Neural cell (in vitro differentiated cells): Measurements from ENCODE around the gene TLR2. TPM values are rescaled to one million over a fixed set of nuclear protein-coding genes. Genes with fewer than 3 reads are reported as not detected.

ENCODE experiments used
- H2AFZ ChIP-seq: fragments of 200-600, 300-800 bp; sonication (generic), shearing (Covaris generic); 2 replicates; pipeline ENCODE4 v1.6.0; 2014; ENCODE audit warnings: low read depth, mild to moderate bottlenecking, antibody characterized with exemption, low read length, moderate library complexity
- H3F3A ChIP-seq: fragments of 200-600 bp; shearing (Covaris generic); 2 replicates; pipeline ENCODE4 v1.6.1; 2016; ENCODE audit warnings: mild to moderate bottlenecking, moderate library complexity, mixed read lengths, antibody characterized with exemption, low read length; ENCODE audit not compliant: insufficient read depth, poor library complexity, severe bottlenecking
- H3K27ac ChIP-seq: fragments of 200-600, 300-800 bp; sonication (generic), shearing (Covaris generic); 2 replicates; pipeline ENCODE4 v1.5.1; 2014; ENCODE audit warnings: mild to moderate bottlenecking, low read length, moderate library complexity
- H3K27me3 ChIP-seq: fragments of 300-800, 200-600 bp; sonication (generic), shearing (Covaris generic); 2 replicates; pipeline ENCODE4 v1.6.0; 2014; ENCODE audit warnings: mild to moderate bottlenecking, low read depth, low read length, moderate library complexity; ENCODE audit not compliant: insufficient read depth
- H3K36me3 ChIP-seq: fragments of 300-800, 200-600 bp; sonication (generic), shearing (Covaris generic); 2 replicates; pipeline ENCODE4 v1.5.1; 2014; ENCODE audit warnings: mild to moderate bottlenecking, antibody characterized with exemption, low read length, moderate library complexity; ENCODE audit not compliant: insufficient read depth
- H3K4me2 ChIP-seq: fragments of 300-800, 200-600 bp; sonication (generic), shearing (Covaris generic); 2 replicates; pipeline ENCODE4 v1.6.0; 2014; ENCODE audit warnings: mild to moderate bottlenecking, low read length
- H3K4me3 ChIP-seq: fragments of 300-800, 200-600 bp; sonication (generic), shearing (Covaris generic); 2 replicates; pipeline ENCODE4 v1.5.1; 2014; ENCODE audit warnings: mild to moderate bottlenecking, low read length, moderate library complexity
- H3K79me2 ChIP-seq: fragments of 200-600 bp; shearing (Covaris generic); replicated peaks from 2 replicates; pipeline ENCODE4 v1.6.0; 2014; ENCODE audit warnings: mild to moderate bottlenecking, low read length, moderate library complexity; ENCODE audit not compliant: insufficient read depth
- H3K9ac ChIP-seq: fragments of 300-800, 200-600 bp; sonication (generic), shearing (Covaris generic); 2 replicates; pipeline ENCODE4 v1.6.1; 2016; ENCODE audit warnings: mild to moderate bottlenecking, low read length, mixed read lengths
- H3K9me2 ChIP-seq: fragments of 200-600 bp; shearing (Covaris generic); 2 replicates; pipeline ENCODE4 v1.6.1; 2016; ENCODE audit warnings: mild to moderate bottlenecking, low read length, mixed read lengths; ENCODE audit not compliant: insufficient read depth
- H3K9me3 ChIP-seq: fragments of 200-600, 300-800 bp; sonication (generic), shearing (Covaris generic); 2 replicates; pipeline ENCODE4 v1.6.1; 2016; ENCODE audit warnings: mild to moderate bottlenecking, mixed run types, low read length, moderate library complexity, mixed read lengths
- H4K20me1 ChIP-seq: fragments of 200-600 bp; shearing (Covaris generic); 2 replicates; pipeline ENCODE4 v1.6.1; 2016; ENCODE audit warnings: mild to moderate bottlenecking, mixed run types; ENCODE audit not compliant: insufficient read depth
- CTCF ChIP-seq: fragments of 450-650 bp; IDR thresholded peaks from 2 replicates; pipeline ENCODE4 v1.5.1; 2014; ENCODE audit warnings: antibody characterized with exemption, mild to moderate bottlenecking, moderate library complexity; ENCODE audit not compliant: poor library complexity, severe bottlenecking
- EP300 ChIP-seq: fragments of 450-650 bp; conservative IDR thresholded peaks from 2 replicates; pipeline ENCODE4 v1.6.1; 2014; ENCODE audit warnings: antibody characterized with exemption, mild to moderate bottlenecking, moderate library complexity; ENCODE audit not compliant: poor library complexity, severe bottlenecking
- EZH2 ChIP-seq: fragments of 200-600, 300-800 bp; shearing (Covaris generic), sonication (generic); IDR thresholded peaks from 2 replicates; pipeline ENCODE4 v1.6.1; 2014; ENCODE audit warnings: antibody characterized with exemption, low read length, borderline replicate concordance, mild to moderate bottlenecking; ENCODE audit not compliant: insufficient read depth, poor library complexity, severe bottlenecking
- MXI1 ChIP-seq: fragments of 450-650 bp; conservative IDR thresholded peaks from 2 replicates; pipeline ENCODE4 v1.6.1; 2014; ENCODE audit warnings: antibody characterized with exemption, mild to moderate bottlenecking; ENCODE audit not compliant: poor library complexity, severe bottlenecking
- POLR2AphosphoS5 ChIP-seq: IDR thresholded peaks from 2 replicates; pipeline ENCODE4 v1.6.1; 2012
- RAD21 ChIP-seq: fragments of 450-650 bp; conservative IDR thresholded peaks from 2 replicates; pipeline ENCODE4 v1.6.1; 2014; ENCODE audit warnings: antibody characterized with exemption, mild to moderate bottlenecking, moderate library complexity
- REST ChIP-seq: IDR thresholded peaks from 2 replicates; pipeline ENCODE4 v1.6.1; 2012; ENCODE audit warnings: borderline replicate concordance
- SMC3 ChIP-seq: fragments of 450-650 bp; conservative IDR thresholded peaks from 2 replicates; pipeline ENCODE4 v1.6.1; 2014; ENCODE audit warnings: antibody characterized with exemption, mild to moderate bottlenecking, moderate library complexity; ENCODE audit not compliant: poor library complexity
- TAF1 ChIP-seq: IDR thresholded peaks from 2 replicates; pipeline ENCODE4 v1.6.1; 2012; ENCODE audit warnings: low read depth
- polyA plus RNA-seq: library from polyadenylated mRNA; depleted of rRNA; stranded (reverse); fragments of >200 nt; gene quantifications from 2 replicates; pipeline ENCODE4 v1.2.3, GENCODE V29; 2014

The TLR2 gene
- polyA plus RNA-seq, 1 donor from 2014 or later, result not detected

GRCh38 chr4:153649572-153649991 is 34.5 kb upstream of the TLR2 start:
- H3K4me2 ChIP-seq, result no peak overlapping the region
- H3K27ac ChIP-seq, result no peak overlapping the region
- no peaks in the 10 kb centered on the region for H3K9me3 ChIP-seq
- H3K4me3 ChIP-seq, result no peak overlapping the region
- no peak overlapping the region for H2AFZ ChIP-seq
- H3F3A ChIP-seq, result no peaks in the 10 kb centered on the region
- no peaks in the 10 kb centered on the region for H4K20me1 ChIP-seq
- H3K36me3 ChIP-seq, result no peaks in the 10 kb centered on the region
- TF ChIP-seq SMC3 (peak; percentile 44), CTCF (peak; percentile 44), REST (no peak), RAD21 (peak; percentile 42)
- H3K79me2 ChIP-seq, result no peaks in the 10 kb centered on the region
- no peak overlapping the region for H3K9ac ChIP-seq
- H3K9me2 ChIP-seq, result no peaks in the 10 kb centered on the region
- H3K27me3 ChIP-seq, result no peaks in the 10 kb centered on the region

- no peaks in the 10 kb centered on the region for H3K9me2 ChIP-seq
- H3F3A ChIP-seq, result no peaks in the 10 kb centered on the region
- no peak overlapping the region for H3K4me3 ChIP-seq
- H3K9ac ChIP-seq, result no peak overlapping the region
- no peaks in the 10 kb centered on the region for H4K20me1 ChIP-seq
- H3K9me3 ChIP-seq, result no peaks in the 10 kb centered on the region
- H3K79me2 ChIP-seq, result no peaks in the 10 kb centered on the region
- H3K27ac ChIP-seq, result no peak overlapping the region
- no peak overlapping the region for H2AFZ ChIP-seq
- no peaks in the 10 kb centered on the region for H3K36me3 ChIP-seq
- TF ChIP-seq TAF1 (no peak), CTCF (no peak), RAD21 (no peak), EP300 (no peak), EZH2 (no peak), SMC3 (no peak), REST (no peak), MXI1 (no peak), POLR2AphosphoS5 (no peak)
- no peak overlapping the region for H3K4me2 ChIP-seq
- H3K27me3 ChIP-seq, result no peaks in the 10 kb centered on the region
These were observed 33.0 kb upstream of the TLR2 start for GRCh38 chr4:153651116-153651515.
